C4-2B (cell line): Measurements from ENCODE around the gene BHLHE23.

ENCODE experiments used
- ZFX ChIP-seq: fragments of 450-650 bp; IDR thresholded peaks from 2 replicates; pipeline ENCODE4 v1.6.1; 2017
- TF ChIP-seq, protein P1 (sequence below): fragments of 450-650 bp; conservative IDR thresholded peaks from 2 replicates; pipeline ENCODE4 v1.5.1; 2017; ENCODE audit warnings: mild to moderate bottlenecking

DNA sequence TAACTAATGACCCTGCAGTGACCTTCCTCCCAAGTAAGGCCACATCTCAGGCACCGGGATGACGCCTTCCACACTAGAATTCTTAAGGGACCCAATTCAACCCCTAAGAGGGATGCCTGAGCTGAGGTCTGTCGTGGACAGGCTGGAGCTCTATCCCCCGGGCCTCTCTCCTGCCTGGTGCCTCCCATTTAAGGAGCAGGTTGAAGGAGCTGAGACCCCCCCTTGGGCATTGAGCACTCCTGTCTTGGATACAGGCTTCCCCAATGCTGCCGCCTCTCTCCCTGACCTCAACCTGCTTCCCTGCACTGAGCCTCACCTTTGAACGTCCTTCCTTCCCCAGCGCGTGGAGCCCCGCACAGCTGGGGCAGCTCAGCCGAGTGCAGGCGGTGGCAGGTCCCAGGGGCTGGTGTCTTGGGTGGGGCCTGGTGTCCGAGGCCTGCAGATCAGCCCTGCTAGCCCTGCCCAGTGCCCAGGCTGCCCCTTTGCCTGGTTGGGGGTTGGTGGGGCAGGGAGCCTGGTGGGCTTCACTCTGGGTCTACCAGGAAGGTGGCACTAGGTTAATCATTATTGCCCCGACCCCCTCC is 19.9 kb upstream of the BHLHE23 start:
- TF ChIP-seq, protein P1, sequence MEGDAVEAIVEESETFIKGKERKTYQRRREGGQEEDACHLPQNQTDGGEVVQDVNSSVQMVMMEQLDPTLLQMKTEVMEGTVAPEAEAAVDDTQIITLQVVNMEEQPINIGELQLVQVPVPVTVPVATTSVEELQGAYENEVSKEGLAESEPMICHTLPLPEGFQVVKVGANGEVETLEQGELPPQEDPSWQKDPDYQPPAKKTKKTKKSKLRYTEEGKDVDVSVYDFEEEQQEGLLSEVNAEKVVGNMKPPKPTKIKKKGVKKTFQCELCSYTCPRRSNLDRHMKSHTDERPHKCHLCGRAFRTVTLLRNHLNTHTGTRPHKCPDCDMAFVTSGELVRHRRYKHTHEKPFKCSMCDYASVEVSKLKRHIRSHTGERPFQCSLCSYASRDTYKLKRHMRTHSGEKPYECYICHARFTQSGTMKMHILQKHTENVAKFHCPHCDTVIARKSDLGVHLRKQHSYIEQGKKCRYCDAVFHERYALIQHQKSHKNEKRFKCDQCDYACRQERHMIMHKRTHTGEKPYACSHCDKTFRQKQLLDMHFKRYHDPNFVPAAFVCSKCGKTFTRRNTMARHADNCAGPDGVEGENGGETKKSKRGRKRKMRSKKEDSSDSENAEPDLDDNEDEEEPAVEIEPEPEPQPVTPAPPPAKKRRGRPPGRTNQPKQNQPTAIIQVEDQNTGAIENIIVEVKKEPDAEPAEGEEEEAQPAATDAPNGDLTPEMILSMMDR, result no peak
- no peak for TF ChIP-seq ZFX
